OCI-LY1 (cell line): Measurements from ENCODE around the gene TMPO.

Source experiments
- CTCF ChIP-seq: fragments of 200-600 bp; sonication (generic), shearing (Covaris generic); IDR thresholded peaks from 2 replicates; pipeline ENCODE4 v1.5.1; 2017; ENCODE audit warnings: mild to moderate bottlenecking, antibody characterized with exemption, low read length, moderate library complexity, mixed read lengths
- EZH2 ChIP-seq: fragments of 200-600 bp; sonication (generic), shearing (Covaris generic); IDR thresholded peaks from 2 replicates; pipeline ENCODE4 v1.8.0; 2017; ENCODE audit warnings: borderline replicate concordance, mixed run types, mild to moderate bottlenecking, antibody characterized with exemption, low read length, moderate library complexity, mixed read lengths

GRCh38 chr12:98489176-98489575 is 26.2 kb upstream of the TMPO start:
- no peak for TF ChIP-seq CTCF
- no peak for TF ChIP-seq EZH2
